Forelimb muscle (tissue), 1 donor: ENCODE results near the gene VMAC. TPM values are rescaled to one million over a fixed set of nuclear protein-coding genes. Genes with fewer than 3 reads are reported as not detected.

Source experiments
- DNase-seq: peaks from one replicate; pipeline ENCODE4 v3.0.0-alpha.2; 2013; ENCODE audit warnings: low read depth
- polyA plus RNA-seq: library from polyadenylated mRNA; unstranded; fragments of 120-200 nt; gene quantifications from one replicate; pipeline ENCODE4 v1.2.1, GENCODE V29; 2013; ENCODE audit not compliant: insufficient read length

Gene VMAC
- polyA plus RNA-seq, 1 donor, result 4.3 TPM

DNA sequence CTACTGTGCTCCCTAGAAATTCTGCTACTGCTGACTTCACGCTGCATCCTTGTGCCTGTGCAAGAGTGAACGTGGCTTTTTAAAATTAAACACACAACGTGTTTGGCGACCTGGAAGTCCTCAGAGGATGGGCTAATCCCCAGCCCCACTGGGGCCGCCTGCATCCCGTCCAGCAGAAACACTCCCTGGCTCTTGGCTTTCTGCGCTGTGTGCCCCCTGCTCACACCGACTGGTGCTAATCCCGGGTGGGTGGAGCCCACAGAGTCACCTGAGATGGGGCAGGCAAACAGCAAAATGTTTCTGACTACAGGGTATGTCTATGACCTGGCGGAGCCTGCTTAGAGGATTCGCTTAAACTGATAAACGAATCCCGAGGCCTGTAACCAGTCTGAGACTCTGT is 24.5 kb downstream of the VMAC start:
- DNase-seq, result no peak

- no peak for DNase-seq
Observed at GRCh38 chr19:5929625-5930024, 25.0 kb downstream of the VMAC start.

- DNase-seq, result no peak
Observed at GRCh38 chr19:5931251-5931650, 26.6 kb downstream of the VMAC start.

- no peak for DNase-seq
Observed at GRCh38 chr19:5932146-5932545, 27.5 kb downstream of the VMAC start.

DNA sequence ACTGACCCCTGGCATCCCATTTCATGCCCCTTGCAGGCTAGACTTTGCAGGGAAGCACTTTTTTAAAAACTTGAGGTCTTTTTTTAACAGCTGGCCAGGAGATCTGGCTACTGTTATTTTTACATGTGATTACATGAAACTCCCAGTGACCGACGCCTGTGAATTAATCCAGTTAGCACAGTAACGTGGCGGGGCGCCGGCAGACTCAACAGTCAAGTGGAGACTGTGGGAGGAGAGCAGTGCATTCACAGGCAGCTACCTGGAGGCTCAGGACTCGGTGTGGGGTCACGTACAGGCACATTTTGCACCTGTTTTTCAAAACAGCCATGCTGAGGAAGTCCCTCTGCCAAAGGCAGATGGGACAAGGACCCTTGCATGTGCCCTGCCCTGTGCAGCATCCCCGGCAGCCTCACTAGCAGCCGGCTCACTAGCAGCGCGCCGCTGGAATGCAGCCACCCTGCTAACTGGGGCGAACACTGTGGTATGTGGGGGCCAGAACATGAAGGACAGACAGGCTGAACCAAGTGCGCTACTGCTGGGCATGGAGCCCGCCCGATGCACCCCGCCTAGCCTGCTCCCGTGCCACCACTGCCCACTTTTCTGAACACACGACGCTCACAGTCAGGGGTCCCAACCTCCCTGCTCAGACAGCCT is 28.1 kb downstream of the VMAC start:
- DNase-seq, result no peak

- DNase-seq, result no peak
Observed at GRCh38 chr19:5933391-5934068, 28.9 kb downstream of the VMAC start.

DNA sequence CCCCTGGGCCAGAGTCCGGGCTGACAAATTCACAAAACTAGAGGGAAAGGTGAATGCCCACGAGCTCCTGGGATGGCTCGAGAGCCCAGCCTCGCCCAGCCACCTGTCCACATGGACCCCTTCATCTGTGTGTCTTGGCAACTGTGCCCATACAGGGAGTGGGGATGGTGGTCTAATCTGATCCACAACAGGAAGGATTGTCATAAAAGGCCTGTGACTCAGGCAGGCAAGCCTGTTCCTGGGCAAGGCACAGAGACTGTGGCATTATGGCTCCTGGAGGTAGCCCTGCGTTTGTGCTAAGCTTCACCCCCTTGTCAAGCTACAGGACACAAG is 29.4 kb downstream of the VMAC start:
- DNase-seq, result no peak

DNA sequence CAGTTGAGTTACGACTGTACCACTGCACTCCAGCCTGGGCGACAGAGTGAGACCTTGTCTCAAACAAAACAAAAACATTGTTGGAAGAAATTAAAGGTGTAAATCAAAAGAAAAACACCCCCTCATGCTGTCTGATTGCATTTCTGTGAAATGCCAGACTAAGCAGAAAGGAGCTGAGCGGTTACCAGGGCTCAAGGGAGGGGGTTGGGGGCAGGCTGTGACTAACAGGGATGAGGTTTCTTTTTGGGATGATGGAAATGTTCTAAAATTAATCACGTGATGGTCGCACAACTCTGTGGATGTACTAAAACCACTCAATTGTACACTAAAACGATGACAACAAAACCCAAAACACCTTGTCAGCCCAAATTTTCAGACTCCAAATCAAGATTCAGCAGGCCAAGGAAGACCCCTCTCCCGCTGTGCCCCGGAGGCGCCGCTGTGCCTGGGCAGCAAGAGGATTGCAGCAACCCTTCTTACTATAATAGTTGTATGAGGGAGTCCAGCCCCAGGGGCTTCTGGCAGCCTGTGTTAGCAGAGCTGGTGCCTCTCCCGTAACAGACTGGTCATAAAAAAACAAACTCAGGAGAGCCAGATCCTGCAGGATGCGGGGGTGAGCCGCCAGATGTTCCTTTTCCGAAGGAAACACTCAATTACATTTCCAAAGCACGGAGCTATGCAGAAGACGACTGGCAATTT is 30.3 kb downstream of the VMAC start:
- DNase-seq, result no peak

DNA sequence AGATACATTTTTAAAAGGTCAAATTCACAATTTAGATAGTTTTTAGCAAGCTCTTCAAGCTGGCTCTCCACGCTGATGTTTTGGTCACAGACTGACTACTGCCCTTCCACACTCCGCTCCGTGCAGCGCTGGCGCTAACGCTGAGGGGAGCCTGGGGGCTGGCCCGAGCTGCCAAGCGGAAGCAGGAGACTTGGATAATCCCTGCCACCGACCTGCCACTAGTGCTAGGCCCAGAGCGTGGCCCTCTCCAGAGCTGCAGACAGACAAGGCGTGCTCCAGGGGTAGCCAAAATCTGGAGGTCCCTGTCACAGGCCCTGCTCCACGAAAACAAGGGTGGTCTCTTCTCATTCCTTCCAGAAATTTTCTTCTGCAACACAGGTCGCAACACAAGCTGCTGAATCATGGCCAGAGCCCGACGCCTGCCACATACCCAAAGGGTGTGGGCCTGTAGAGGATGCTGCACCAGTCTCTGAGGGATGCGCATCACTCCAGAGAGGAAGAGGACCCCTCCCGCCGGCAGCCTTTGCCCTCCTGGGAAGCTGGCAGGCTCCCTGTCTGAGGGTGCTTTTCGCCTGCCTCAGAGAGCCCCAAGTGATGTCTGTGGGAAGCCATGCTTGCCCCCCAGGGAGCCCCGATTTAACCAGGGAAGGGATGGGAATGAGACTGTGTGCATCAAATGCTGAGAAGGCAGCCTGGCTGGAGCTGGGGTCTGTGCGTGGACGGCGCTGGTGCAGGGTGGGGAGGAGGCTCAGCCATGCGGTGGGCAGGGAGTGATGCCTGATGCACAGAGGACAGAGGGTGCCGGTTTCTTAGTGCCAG is 31.0 kb downstream of the VMAC start:
- DNase-seq, result no peak

GRCh38 chr19:5936292-5936592 is 31.6 kb downstream of the VMAC start:
- no peak for DNase-seq

- DNase-seq, result no peak
Observed at GRCh38 chr19:5937550-5937949, 32.9 kb downstream of the VMAC start.

DNA sequence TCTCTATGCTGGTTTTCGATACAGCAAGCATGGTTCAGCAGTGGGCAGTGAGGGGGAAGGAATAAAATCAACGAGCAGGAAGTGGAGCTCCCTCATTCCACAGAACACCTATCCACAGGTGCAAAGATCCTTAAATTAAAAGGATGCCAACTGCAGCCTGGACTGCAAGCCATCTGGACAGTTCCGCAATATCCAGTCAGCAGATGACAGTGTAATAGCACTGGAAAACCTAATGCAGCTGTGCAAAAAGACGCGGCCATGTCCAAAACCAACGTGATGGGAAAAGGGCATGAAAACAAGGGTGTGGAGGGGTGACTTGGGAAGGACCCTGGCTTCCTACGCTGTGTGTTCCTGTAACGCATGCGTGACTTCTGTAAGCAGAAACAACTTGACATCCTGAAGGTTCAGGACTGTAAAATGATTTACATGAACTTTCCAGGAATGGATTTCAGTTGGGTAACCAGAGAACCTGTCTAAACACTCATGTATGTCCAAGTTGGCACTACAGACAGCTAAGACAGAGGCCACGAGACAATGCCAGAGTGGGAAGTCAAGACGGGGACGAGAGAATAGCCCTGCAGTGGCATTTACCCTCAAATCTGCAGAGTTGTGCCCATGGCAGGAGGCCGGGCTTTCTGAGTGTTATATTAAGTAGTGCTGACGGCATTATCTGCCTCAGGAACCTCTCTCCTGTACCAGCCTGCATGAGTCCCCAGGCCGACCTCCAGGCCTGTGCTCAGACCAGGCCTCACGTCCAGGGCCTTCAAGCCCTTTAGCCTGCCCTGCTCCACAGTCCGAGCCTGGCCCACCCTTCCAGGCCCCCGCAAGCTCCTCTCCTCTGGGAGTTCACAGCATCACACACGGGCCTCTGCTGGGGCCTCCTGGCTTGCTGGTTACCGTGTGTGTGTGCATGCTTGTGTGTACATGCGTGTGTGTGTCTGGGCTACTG is 35.9 kb downstream of the VMAC start:
- DNase-seq, result no peak

GRCh38 chr19:5941673-5942072 is 37.0 kb downstream of the VMAC start:
- no peak for DNase-seq

- DNase-seq, result no peak
Observed at GRCh38 chr19:5943045-5943444, 38.4 kb downstream of the VMAC start.

GRCh38 chr19:5943623-5944022 is 39.0 kb downstream of the VMAC start:
- no peak for DNase-seq

DNA sequence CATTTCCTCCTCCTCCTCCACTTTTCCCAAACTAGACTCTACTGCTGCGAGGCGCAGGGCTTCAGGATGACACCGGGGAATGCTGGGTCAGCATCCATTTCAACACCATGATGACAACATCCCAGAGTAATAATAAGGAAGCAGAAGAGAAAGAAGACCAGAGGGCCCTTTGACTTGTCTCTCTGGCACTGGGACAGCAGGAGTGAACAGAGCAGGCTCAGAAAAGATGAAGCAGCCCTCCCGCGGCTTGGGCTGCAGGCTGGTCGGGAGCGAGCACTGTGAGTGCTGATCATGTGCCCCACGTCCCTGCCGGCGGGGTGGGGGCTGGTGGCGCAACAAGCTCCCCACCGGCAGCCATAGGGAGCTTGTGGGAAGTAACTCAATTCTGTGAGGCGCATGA is 42.8 kb downstream of the VMAC start:
- DNase-seq, result no peak

DNA sequence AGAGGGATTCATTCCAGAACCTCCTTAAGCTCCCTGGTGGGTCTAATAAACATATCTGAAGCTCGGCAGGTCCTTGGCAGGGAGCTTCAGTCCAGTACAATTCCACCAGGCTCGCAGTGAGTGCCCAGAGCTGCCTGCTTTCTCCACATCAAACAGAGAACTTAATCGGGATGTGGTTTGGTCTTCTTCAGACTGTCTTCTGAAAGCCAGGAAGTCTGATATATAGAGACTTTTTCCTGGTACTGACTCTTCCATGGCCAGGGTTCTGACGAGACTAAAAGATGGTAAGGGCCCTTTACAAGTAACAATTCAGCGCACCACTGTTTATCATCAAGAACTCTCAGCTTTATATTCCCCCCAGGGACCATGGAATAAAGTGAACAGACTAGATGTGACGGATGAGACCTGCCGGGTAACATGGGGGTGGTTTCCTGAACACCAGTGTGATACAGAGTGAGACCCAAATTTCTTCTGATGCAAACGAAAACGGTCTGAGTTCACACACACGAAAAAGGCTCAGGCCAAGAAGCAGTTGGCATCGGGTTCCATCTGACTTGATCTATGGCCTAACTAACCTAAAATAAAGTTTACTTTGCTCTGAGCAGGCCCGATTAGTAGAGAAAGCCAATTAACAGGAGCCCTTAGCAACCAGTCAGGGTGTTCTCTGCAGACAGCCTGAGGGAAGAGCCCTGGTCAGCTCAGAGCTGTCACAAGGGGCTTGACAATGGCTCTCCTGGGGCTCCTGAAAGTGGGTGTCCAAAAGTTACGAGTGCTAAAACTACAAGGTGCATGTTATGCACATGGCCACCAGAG is 44.3 kb downstream of the VMAC start:
- no peak for DNase-seq

- DNase-seq, result no peak
Observed at GRCh38 chr19:5949792-5950305, 45.2 kb downstream of the VMAC start.

- no peak for DNase-seq
Observed at GRCh38 chr19:5950741-5951140, 46.1 kb downstream of the VMAC start.

GRCh38 chr19:5951338-5951861 is 46.7 kb downstream of the VMAC start:
- no peak for DNase-seq
